Measurements from ENCODE around the gene E2F2. TPM values are rescaled to one million over a fixed set of nuclear protein-coding genes. Genes with fewer than 3 reads are reported as not detected.

E2F2 gene
- total and polyA plus RNA-seq, 2 of the 13 experiments (the other 11 are each of a cell fraction or from before 2014, with no cell fraction given), result 0.65 to 6.6 TPM

- TF ChIP-seq PATZ1 (CRISPR knock-in tag; IDR thresholded peaks at IDR 0.05) (no peak), KDM5B (CRISPR knock-in tag; IDR thresholded peaks at IDR 0.05; ENCODE audit: borderline replicate concordance) (no peak), ZNF879 (CRISPR knock-in tag; IDR thresholded peaks at IDR 0.05) (peak; percentile 3; the same call in 1 of the 2 replicates), NFAT5 (CRISPR knock-in tag; IDR thresholded peaks at IDR 0.05) (no peak), FOXJ3 (CRISPR knock-in tag; IDR thresholded peaks at IDR 0.05; ENCODE audit: borderline replicate concordance) (no peak), NR0B2 (CRISPR knock-in tag; IDR thresholded peaks at IDR 0.05) (no peak), REXO4 (CRISPR knock-in tag; IDR thresholded peaks at IDR 0.05; ENCODE audit: borderline replicate concordance) (no peak), PAXIP1 (CRISPR knock-in tag; conservative IDR thresholded peaks at IDR 0.05) (no peak), RBM22 (optimal IDR thresholded peaks at IDR 0.05; ENCODE audit: low read length) (no peak), ZC3H4 (CRISPR knock-in tag; IDR thresholded peaks at IDR 0.05; ENCODE audit: borderline replicate concordance) (no peak), RAD51 (IDR thresholded peaks at IDR 0.05; ENCODE audit: borderline replicate concordance) (no peak)
- TF ChIP-seq, protein P1, sequence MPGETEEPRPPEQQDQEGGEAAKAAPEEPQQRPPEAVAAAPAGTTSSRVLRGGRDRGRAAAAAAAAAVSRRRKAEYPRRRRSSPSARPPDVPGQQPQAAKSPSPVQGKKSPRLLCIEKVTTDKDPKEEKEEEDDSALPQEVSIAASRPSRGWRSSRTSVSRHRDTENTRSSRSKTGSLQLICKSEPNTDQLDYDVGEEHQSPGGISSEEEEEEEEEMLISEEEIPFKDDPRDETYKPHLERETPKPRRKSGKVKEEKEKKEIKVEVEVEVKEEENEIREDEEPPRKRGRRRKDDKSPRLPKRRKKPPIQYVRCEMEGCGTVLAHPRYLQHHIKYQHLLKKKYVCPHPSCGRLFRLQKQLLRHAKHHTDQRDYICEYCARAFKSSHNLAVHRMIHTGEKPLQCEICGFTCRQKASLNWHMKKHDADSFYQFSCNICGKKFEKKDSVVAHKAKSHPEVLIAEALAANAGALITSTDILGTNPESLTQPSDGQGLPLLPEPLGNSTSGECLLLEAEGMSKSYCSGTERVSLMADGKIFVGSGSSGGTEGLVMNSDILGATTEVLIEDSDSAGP (CRISPR knock-in tag; IDR thresholded peaks at IDR 0.05; ENCODE audit: borderline replicate concordance), result peak; percentile 85; the same call in 1 of the 2 replicates
- TF ChIP-seq, protein P2, sequence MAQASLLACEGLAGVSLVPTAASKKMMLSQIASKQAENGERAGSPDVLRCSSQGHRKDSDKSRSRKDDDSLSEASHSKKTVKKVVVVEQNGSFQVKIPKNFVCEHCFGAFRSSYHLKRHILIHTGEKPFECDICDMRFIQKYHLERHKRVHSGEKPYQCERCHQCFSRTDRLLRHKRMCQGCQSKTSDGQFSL (CRISPR knock-in tag; IDR thresholded peaks at IDR 0.05), result no peak
- TF ChIP-seq, protein P3, sequence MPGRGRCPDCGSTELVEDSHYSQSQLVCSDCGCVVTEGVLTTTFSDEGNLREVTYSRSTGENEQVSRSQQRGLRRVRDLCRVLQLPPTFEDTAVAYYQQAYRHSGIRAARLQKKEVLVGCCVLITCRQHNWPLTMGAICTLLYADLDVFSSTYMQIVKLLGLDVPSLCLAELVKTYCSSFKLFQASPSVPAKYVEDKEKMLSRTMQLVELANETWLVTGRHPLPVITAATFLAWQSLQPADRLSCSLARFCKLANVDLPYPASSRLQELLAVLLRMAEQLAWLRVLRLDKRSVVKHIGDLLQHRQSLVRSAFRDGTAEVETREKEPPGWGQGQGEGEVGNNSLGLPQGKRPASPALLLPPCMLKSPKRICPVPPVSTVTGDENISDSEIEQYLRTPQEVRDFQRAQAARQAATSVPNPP (CRISPR knock-in tag; IDR thresholded peaks at IDR 0.05), result no peak
These were observed 595 bp upstream of the E2F2 start (continued) for GRCh38 chr1:23531562-23532094.

Data from HepG2 (cell line).